Prostate gland (tissue), 1 donor: Measurements from ENCODE around the gene GPR176.

Source experiments
- POLR2A ChIP-seq: fragments of 450-650 bp; IDR thresholded peaks from one replicate; pipeline ENCODE4 v1.6.1; 2016; ENCODE audit warnings: antibody characterized with exemption, mild to moderate bottlenecking
- POLR2AphosphoS5 ChIP-seq: sonication (generic); formaldehyde crosslinking; IDR thresholded peaks from one replicate; pipeline ENCODE4 v1.6.1; 2017; ENCODE audit warnings: antibody characterized with exemption

DNA sequence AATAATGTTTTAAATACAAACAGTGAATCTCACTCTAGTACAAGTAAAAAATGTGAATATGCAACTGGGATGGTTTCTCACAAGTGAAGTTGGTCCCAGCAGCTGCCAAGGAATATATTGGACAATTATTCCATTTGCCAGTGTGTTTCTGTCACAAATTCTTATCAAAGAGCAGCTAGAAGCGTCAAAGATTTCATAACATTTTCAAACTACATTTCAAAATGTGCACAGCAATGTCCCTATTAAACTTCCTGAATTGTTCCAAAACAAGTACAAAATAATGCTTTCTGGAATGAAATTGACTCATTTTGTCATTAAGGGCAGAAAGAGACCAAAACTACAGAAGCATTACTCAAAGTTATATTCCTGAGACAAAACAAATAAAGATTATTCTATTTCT, 38.3 kb downstream of the GPR176 start:
- no peak for TF ChIP-seq POLR2AphosphoS5
- TF ChIP-seq POLR2A: no peak
